Panc1 (cell line): ENCODE results near the gene FGD3. TPM values are rescaled to one million over a fixed set of nuclear protein-coding genes. Genes with fewer than 3 reads are reported as not detected.

ENCODE experiments used
- ATAC-seq: fragments of 200-7000 bp; cut with Tn5 transposase; 2 replicates; pipeline ENCODE4 v1.9.1; 2020; ENCODE audit warnings: mild to moderate bottlenecking, moderate library complexity
- BruUV-seq: library from RNA; stranded (reverse); fragments of 400-500 nt; replicated peaks from 2 replicates; lab custom pipeline; 2021; lab: Mats Ljungman, UMichigan
- CTCF ChIA-PET: fragments of 300-600 bp; sonication (Branson Sonifier 250); formaldehyde crosslinking; loops from one replicate; lab custom pipeline; 2022; ENCODE audit warnings: antibody characterized with exemption; lab: Charles Lee
- POLR2A ChIA-PET: fragments of 300-600 bp; sonication (Branson Sonifier 250); formaldehyde crosslinking; loops from one replicate; lab custom pipeline; 2022; ENCODE audit warnings: antibody characterized with exemption; lab: Charles Lee
- DNase-seq: peaks from one replicate; pipeline ENCODE4 v3.0.0-alpha.2; 2010; ENCODE audit warnings: low read depth, low spot score
- H3K27ac ChIP-seq: 2 replicates; pipeline ENCODE4 v1.5.1; 2011; ENCODE audit warnings: mild to moderate bottlenecking, low read length, inconsistent platforms
- H3K27me3 ChIP-seq: fragments of 200-500 bp; sonication (Bioruptor generic); 2 replicates; pipeline ENCODE4 v1.6.0; 2014; ENCODE audit warnings: low read length, inconsistent platforms; ENCODE audit not compliant: control insufficient read depth, insufficient read depth
- H3K36me3 ChIP-seq: fragments of 200-500 bp; sonication (Bioruptor generic); 2 replicates; pipeline ENCODE4 v1.5.1; 2014; ENCODE audit warnings: inconsistent platforms, mild to moderate bottlenecking, low read length, moderate library complexity; ENCODE audit not compliant: control insufficient read depth, insufficient read depth
- H3K4me1 ChIP-seq: 2 replicates; pipeline ENCODE4 v1.5.1; 2011; ENCODE audit warnings: inconsistent platforms, mild to moderate bottlenecking, low read length, moderate library complexity; ENCODE audit not compliant: control insufficient read depth, insufficient read depth
- H3K4me3 ChIP-seq, 2 experiments: 2 replicates each; pipeline ENCODE4 v1.5.1; 2011 to 2012; ENCODE audit warnings: low read depth in 2 of 2, low read length in 2 of 2, mild to moderate bottlenecking in 2 of 2, inconsistent platforms in 1 of 2, moderate library complexity in 1 of 2
- H3K9me3 ChIP-seq: fragments of 200-500 bp; sonication (Bioruptor generic); 2 replicates; pipeline ENCODE4 v1.5.1; 2014; ENCODE audit warnings: low read depth, mild to moderate bottlenecking, inconsistent platforms, low read length, moderate library complexity; ENCODE audit not compliant: control insufficient read depth, insufficient read depth
- POLR2AphosphoS5 ChIP-seq: IDR thresholded peaks from 2 replicates; pipeline ENCODE4 v1.6.1; 2012; ENCODE audit warnings: mild to moderate bottlenecking, low read depth, low read length, moderate library complexity
- SIN3A ChIP-seq: IDR thresholded peaks from 2 replicates; pipeline ENCODE4 v1.6.1; 2012; ENCODE audit warnings: low read depth, mild to moderate bottlenecking, low read length, moderate library complexity, borderline replicate concordance; ENCODE audit not compliant: insufficient read depth
- TCF7L2 ChIP-seq: IDR thresholded peaks from 2 replicates; pipeline ENCODE4 v1.6.1; 2011; ENCODE audit warnings: mild to moderate bottlenecking, low read depth, low read length, inconsistent platforms
- in situ Hi-C: cut with HindIII; loops from 2 replicates; pipeline ENCODE4 v1.10.0; 2016; ENCODE audit warnings: low sequenced_read_pairs, low pct_unique_long_range_greater_than_20kb
- intact Hi-C: fragments of 100-400 bp; cut with micrococcal nuclease; formaldehyde crosslinking; loops from one replicate; pipeline ENCODE4 v1.10.0; 2022; ENCODE audit not compliant: unreplicated experiment
- total RNA-seq: library from RNA; stranded (reverse); gene quantifications from one replicate; pipeline ENCODE4 v1.2.1, GENCODE V29; 2021; ENCODE audit not compliant: unreplicated experiment
- TF ChIP-seq, protein P1 (sequence below): fragments of 450-650 bp; IDR thresholded peaks from 2 replicates; pipeline ENCODE4 v1.5.1; 2017; ENCODE audit warnings: mild to moderate bottlenecking
- TF ChIP-seq, protein P2 (sequence below), 2 experiments: IDR thresholded peaks; 2 replicates each; pipeline ENCODE4 v1.6.1; 2011 to 2012; ENCODE audit warnings: low read depth in 2 of 2, control low read depth in 1 of 2, low read length in 1 of 2, mild to moderate bottlenecking in 1 of 2, moderate library complexity in 1 of 2; ENCODE audit not compliant: insufficient read depth in 1 of 2

The FGD3 gene
- total RNA-seq, 1 experiment from 2014 or later: 0.80 TPM

DNA sequence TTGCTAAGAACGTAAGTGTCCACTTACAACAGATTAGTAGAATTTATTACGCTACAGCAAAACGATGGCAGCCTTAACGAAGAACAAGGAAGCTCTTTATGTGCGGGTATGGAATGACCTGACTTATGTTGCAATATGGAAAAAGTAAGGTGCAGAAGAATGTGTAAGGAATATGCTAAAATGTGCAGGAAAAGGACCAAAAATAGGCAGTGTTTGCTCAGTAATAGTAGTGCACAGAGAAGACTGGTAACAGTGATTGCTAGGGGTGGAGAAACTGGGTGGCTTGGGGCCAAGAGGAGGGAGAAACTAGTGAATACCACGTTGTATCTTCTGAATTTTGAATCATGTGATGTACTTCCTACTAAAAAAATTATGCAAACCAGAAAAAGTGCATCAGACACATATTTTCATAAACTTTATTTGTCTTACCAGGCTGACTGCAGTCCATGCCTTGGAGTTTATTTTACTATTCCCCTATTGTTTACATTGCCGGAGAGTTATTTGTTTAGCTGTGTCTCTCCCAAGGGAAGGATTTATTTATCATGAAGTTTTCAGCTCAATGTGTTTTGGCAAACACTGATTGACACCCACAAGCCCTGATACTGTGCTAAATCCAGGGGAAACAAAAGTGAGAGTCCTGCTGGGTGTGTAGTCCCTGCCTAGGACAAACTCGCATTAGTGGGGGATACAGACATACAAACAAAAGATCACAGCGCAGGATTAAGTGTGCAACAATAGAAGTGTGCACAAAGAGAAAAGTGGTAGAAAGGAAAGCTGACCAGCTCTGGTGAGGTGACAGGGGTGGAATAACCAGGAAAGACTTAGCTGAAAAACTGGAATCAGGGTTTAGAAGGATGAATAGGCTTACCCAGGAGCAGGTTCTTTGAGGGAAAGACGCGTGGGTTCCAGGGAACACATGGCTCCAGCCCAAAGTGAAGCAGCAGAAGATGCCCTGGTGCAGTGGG is 35.5 kb upstream of the FGD3 start:
- no peak overlapping the region for H3K4me3 ChIP-seq
- in situ Hi-C loops: no loop called here
- no peak for ATAC-seq
- no peaks in the 10 kb centered on the region; the same call in 1 of the 2 replicates for H3K4me1 ChIP-seq
- TF ChIP-seq TCF7L2 (no peak), SIN3A (no peak), POLR2AphosphoS5 (no peak)
- TF ChIP-seq, protein P1, sequence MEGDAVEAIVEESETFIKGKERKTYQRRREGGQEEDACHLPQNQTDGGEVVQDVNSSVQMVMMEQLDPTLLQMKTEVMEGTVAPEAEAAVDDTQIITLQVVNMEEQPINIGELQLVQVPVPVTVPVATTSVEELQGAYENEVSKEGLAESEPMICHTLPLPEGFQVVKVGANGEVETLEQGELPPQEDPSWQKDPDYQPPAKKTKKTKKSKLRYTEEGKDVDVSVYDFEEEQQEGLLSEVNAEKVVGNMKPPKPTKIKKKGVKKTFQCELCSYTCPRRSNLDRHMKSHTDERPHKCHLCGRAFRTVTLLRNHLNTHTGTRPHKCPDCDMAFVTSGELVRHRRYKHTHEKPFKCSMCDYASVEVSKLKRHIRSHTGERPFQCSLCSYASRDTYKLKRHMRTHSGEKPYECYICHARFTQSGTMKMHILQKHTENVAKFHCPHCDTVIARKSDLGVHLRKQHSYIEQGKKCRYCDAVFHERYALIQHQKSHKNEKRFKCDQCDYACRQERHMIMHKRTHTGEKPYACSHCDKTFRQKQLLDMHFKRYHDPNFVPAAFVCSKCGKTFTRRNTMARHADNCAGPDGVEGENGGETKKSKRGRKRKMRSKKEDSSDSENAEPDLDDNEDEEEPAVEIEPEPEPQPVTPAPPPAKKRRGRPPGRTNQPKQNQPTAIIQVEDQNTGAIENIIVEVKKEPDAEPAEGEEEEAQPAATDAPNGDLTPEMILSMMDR: no peak
- TF ChIP-seq, protein P2, sequence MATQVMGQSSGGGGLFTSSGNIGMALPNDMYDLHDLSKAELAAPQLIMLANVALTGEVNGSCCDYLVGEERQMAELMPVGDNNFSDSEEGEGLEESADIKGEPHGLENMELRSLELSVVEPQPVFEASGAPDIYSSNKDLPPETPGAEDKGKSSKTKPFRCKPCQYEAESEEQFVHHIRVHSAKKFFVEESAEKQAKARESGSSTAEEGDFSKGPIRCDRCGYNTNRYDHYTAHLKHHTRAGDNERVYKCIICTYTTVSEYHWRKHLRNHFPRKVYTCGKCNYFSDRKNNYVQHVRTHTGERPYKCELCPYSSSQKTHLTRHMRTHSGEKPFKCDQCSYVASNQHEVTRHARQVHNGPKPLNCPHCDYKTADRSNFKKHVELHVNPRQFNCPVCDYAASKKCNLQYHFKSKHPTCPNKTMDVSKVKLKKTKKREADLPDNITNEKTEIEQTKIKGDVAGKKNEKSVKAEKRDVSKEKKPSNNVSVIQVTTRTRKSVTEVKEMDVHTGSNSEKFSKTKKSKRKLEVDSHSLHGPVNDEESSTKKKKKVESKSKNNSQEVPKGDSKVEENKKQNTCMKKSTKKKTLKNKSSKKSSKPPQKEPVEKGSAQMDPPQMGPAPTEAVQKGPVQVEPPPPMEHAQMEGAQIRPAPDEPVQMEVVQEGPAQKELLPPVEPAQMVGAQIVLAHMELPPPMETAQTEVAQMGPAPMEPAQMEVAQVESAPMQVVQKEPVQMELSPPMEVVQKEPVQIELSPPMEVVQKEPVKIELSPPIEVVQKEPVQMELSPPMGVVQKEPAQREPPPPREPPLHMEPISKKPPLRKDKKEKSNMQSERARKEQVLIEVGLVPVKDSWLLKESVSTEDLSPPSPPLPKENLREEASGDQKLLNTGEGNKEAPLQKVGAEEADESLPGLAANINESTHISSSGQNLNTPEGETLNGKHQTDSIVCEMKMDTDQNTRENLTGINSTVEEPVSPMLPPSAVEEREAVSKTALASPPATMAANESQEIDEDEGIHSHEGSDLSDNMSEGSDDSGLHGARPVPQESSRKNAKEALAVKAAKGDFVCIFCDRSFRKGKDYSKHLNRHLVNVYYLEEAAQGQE (IDR thresholded peaks at IDR 0.05; ENCODE audit: insufficient read depth in 1 of 2, low read depth in 2 of 2, low read length in 1 of 2): no peak
- no peak for DNase-seq
- H3K36me3 ChIP-seq: no peaks in the 10 kb centered on the region
- BruUV-seq: no TSS peak
- no peak overlapping the region for H3K27ac ChIP-seq
- CTCF ChIA-PET: no interaction called here
- no peaks in the 10 kb centered on the region; the same call in 1 of the 2 replicates for H3K27me3 ChIP-seq
- H3K9me3 ChIP-seq: no peaks in the 10 kb centered on the region
- POLR2A ChIA-PET: no interaction called here
- intact Hi-C loops: no loop called here

DNA sequence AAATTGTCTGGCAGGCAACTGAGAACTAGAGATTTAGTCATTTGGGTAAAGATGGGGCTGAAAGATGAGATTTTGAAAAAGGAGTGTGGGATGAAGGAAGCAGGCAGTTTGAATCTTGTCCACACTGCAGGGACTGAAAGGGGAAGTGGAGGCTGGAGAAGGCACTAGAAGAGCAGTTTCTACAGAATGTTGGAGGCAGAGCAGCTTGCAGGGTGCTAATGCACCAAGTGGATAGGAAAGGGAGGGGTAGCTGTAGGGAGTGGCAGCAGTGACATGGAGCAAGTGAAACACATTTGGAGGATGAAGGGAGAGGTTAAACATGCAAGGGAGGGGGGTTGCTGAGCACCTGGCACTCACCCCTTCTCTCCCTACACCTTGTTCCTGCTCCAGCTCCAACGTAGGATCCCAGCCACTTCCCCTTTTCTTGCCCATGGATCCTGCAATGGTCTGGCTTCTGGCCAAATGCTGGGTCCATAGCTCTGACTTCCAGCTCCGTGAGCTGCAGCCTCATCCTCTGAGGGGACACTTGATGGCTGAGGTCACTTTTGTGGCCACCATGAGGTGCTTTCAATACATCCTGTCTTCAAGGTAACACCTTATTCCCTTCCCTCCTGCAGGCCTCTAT is 30.0 kb upstream of the FGD3 start:
- in situ Hi-C loops: no loop called here
- DNase-seq (no peak), ATAC-seq (no peak)
- intact Hi-C loops: no loop called here
- Histone ChIP-seq H3K27me3 (no peaks in the 10 kb centered on the region), H3K36me3 (no peaks in the 10 kb centered on the region), H3K27ac (no peak overlapping the region), H3K9me3 (no peaks in the 10 kb centered on the region), H3K4me1 (no peaks in the 10 kb centered on the region), H3K4me3 (no peak overlapping the region)
- TF ChIP-seq POLR2AphosphoS5: no peak
- TF ChIP-seq, protein P2 (IDR thresholded peaks at IDR 0.05; ENCODE audit: insufficient read depth in 1 of 2, low read depth in 2 of 2, low read length in 1 of 2): no peak
- TF ChIP-seq, protein P1: no peak
- TF ChIP-seq SIN3A: no peak
- TF ChIP-seq TCF7L2: no peak
- POLR2A ChIA-PET: no interaction called here
- CTCF ChIA-PET: no interaction called here
- BruUV-seq: no TSS peak
